NCI-H2107 (cell line): ENCODE data around the gene CPNE4.
A peak's percentile ranks its signal among the peaks of the same experiment; 100 is the strongest.
"Not testable (repeated sequence)": the region's sequence is repeated elsewhere in the genome, so short reads cannot be mapped to it uniquely, and the experiment has no call there.

Experiments used
- DNase-seq: peaks from one replicate; lab custom pipeline; 2025; lab: John Stamatoyannopoulos, UW

Gene CPNE4

DNA sequence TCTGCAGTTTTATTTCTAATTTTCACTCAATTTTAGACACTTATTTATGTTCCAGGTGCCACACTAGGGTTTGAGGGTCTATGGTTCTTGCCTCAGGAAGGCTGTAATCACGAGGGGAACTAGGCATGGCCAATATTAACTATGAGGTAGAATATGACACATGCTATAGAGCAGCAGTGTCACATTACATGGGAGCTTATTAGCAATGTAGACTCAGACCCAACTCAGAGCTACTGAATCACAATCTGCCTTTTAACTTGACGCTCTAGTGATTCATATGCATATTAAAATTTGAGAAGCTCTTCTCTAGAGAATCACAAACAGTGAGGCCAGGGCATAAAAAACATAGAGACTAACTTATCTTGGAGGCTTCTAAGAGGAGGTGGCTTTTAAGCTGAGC is 499.2 kb downstream of the CPNE4 start:
- no peak for DNase-seq

DNA sequence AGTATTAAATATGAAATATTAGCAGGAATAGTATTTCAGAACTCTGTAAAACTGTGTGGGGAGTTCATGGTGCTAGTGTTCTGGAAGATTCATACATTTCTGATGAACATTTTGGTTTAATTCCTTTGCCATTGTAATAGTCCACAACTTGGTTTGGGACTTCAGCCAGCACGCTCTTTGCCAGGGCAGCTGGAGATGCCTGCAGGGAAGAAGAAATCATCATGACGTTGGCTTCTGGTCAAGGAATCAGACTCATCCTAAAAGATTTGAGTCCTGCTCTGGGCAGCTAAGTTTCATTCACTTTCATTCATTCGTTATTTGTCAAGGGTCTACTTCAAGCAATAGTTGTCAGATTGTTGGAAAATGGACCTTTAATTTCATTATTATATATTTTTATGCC is 499.7 kb downstream of the CPNE4 start:
- DNase-seq, result no peak

DNA sequence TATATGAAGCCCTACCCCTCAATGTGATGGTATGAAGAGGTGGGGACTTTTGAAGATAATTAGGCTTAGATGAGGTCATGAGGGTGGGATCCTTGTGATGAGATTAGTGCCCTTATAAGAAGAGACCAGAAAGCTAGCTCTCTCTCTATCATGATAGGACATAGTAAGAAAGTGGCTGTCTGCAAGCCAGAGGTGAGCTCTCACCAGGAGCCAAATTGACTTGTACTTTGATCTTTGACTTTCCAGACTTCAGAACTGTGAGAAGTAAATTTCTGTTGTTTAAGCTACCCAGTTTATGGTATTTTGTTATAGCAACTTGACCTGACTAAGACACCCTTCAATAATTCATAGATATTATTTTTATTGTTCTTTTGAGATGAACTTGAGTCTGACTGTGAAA is 502.2 kb downstream of the CPNE4 start:
- no peak for DNase-seq

DNA sequence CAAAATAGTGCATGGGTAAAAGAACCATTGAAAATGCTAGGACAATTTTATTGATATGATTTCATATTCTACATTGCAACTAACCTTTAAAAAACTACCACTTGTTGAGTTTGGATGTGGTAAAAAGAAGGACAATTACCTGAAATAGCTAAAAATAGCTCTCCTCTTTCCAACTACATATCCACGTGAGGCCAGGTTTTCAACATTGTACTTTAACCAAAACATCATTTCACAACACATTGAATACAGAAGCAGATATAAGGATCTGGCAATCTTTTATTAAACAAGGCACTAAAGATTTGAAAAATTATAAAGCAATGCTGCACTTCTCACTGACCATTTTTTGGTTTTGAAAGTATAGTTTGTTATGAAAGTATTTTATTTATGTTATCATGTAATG is 504.0 kb downstream of the CPNE4 start:
- no peak for DNase-seq

GRCh38 chr3:131530388-131530787 is 504.4 kb downstream of the CPNE4 start:
- DNase-seq, result no peak

DNA sequence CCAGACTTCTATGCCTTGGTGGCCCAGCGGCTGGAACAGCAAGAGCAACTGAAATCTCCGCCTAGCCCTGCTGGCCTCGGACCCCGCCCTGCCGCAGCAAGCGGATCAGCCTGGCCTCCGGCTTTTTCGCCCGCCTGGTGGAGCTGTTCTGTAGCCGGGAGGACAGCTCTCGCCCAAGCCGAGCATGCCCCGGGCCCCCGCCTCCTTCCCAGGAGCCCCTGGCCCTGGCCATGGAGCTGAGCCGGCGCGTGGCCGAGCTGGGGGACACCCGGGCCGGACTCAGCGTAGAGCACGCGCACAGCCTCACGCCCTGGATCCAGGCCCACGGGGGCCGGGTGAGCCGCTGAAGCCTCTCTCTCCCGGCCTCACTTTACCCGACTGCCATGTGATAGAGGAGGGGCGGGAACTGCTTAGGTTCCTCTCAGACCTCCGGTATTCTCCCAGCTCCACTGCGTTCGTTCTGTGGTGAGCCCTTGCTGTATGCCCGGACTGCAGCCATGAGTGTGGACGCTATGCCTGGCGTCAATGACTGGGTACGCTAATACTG is 507.9 kb downstream of the CPNE4 start:
- peak; percentile 4 for DNase-seq

DNA sequence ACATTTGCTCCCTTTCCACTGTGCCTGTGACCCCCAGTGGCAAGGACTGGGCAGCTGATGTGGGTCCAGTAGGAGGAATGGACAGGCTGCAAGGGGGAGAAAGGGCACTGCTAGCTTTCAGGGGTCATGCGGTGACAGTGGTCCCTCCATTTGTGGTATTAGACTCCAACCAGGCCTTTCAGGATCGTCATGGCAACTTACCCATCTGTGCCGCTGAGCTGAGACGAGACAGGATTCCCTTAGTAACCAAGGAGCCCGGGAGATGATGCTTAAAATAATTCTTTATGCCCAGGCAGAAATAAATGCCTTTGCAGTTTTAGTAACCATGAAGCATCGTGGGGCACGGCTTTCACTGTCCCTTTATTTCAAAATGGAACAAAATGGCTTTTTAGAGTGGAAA is 516.1 kb downstream of the CPNE4 start:
- no peak for DNase-seq

DNA sequence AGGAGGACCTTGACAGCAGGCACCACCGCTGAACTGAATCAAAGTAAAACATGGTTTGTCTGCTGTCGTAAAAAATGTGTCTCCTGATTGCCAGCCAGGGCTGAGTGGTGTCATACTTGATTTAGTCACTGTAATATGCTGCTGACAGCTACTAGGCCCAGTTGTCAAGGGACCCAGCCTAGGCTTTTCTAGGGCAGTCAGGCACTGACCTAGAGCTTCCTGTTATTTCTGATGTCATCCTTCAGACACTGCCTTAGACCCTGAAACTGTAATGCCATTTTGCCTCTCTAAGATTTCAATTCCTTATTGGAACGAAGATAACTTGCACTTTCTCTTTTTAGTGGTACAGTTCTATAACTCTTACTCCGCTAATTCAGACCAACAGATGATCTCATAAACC is 529.4 kb downstream of the CPNE4 start:
- no peak for DNase-seq

DNA sequence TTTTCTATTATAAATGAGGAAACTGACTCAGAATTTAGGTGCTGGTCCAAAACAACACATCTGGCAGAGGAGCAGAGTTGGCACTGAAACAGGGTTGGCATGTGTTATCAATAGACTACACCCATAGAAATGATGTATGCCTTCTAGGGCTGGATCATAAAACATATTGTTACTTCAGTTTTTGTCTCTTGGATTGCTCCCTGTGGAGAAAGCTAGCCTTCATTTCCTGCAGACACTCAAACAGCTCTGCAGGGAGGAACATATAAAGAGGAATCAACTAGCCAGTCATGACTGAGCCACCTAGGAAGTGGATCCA is 531.5 kb downstream of the CPNE4 start:
- no peak for DNase-seq

- peak; percentile 93 for DNase-seq
Observed at GRCh38 chr3:131502530-131503319, 532.1 kb downstream of the CPNE4 start, which contains the start of gene MRPL3. Gene MRPL3, minus strand, starts transcription at chr3:131502971. Its CDS starts 150 bp downstream, at chr3:131502821.

- no peak for DNase-seq
Observed at GRCh38 chr3:131501949-131502348, 532.9 kb downstream of the CPNE4 start.

DNA sequence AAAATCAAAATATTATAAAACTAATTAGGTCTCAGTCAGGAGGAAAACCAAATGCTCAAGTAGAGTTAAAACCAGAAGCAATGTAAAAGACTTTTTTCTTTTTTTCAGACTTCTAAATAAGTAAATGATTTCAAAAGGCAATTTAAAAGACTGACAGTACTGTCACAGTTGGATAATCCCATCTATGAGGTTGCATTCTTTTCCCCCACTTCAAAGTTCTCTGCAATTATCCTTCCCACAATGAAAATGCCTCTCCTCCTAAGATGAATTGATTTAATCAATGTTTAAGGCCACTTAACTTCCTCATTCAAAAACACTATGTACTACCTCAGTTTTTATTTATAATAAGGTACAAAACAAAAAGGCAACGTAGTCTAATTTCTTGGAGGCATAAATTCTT is 540.1 kb downstream of the CPNE4 start:
- no peak for DNase-seq

- DNase-seq, result no peak
Observed at GRCh38 chr3:131491775-131492174, 543.0 kb downstream of the CPNE4 start.

- no peak for DNase-seq
Observed at GRCh38 chr3:131491084-131491483, 543.7 kb downstream of the CPNE4 start.

- not testable (repeated sequence) for DNase-seq
Observed at GRCh38 chr3:131486545-131486944, 548.3 kb downstream of the CPNE4 start.

DNA sequence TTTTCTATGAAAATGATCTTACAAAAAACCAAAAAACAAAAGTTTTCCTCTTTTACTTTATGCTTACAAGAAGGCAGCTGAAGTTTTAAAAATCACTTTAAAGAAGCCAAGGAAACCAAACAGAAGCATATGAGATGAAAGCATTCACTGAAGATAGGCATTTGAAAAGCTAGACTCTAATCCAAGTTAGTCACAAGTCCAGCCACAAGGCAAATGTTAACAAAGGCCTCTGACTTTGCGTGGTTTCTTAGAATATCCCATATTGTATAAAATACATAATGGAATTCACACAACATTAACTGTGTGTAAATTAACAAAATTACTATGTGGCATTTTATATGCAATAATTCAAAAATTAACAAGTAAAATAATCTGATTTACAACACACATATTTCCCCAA is 549.7 kb downstream of the CPNE4 start:
- no peak for DNase-seq

GRCh38 chr3:131484496-131485111 is 550.2 kb downstream of the CPNE4 start:
- no peak for DNase-seq
